ENCODE measurements around the gene ARSH.

DNA sequence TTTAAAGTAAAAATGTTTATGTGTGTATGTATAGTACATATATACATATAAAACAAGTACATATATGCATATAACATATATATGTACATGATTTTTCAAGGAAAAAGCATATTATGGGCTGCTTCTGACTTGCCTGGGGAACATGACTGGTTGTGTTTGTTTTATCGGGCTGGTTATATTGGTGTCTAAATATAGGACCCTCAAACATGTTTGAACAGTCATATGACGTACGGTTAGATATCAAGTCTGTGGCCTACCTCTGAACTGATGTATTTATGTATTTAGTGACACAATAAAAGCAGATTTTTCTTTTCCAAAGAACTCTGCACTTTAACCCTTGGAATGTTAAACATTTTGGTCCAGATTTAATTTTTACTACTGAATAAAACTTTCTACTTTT lies 39.3 kb upstream of the ARSH start:
- TF ChIP-seq POLR2A (IDR thresholded peaks at IDR 0.05): no peak
- TF ChIP-seq, protein P1, sequence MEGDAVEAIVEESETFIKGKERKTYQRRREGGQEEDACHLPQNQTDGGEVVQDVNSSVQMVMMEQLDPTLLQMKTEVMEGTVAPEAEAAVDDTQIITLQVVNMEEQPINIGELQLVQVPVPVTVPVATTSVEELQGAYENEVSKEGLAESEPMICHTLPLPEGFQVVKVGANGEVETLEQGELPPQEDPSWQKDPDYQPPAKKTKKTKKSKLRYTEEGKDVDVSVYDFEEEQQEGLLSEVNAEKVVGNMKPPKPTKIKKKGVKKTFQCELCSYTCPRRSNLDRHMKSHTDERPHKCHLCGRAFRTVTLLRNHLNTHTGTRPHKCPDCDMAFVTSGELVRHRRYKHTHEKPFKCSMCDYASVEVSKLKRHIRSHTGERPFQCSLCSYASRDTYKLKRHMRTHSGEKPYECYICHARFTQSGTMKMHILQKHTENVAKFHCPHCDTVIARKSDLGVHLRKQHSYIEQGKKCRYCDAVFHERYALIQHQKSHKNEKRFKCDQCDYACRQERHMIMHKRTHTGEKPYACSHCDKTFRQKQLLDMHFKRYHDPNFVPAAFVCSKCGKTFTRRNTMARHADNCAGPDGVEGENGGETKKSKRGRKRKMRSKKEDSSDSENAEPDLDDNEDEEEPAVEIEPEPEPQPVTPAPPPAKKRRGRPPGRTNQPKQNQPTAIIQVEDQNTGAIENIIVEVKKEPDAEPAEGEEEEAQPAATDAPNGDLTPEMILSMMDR (IDR thresholded peaks at IDR 0.05): no peak
